Neural cell (in vitro differentiated cells): Measurements from ENCODE around the gene CHST2. TPM values are rescaled to one million over a fixed set of nuclear protein-coding genes. Genes with fewer than 3 reads are reported as not detected.

ENCODE experiments used
- H2AFZ ChIP-seq: fragments of 200-600, 300-800 bp; sonication (generic), shearing (Covaris generic); 2 replicates; pipeline ENCODE4 v1.6.0; 2014; ENCODE audit warnings: low read depth, mild to moderate bottlenecking, antibody characterized with exemption, low read length, moderate library complexity
- H3F3A ChIP-seq: fragments of 200-600 bp; shearing (Covaris generic); 2 replicates; pipeline ENCODE4 v1.6.1; 2016; ENCODE audit warnings: mild to moderate bottlenecking, moderate library complexity, mixed read lengths, antibody characterized with exemption, low read length; ENCODE audit not compliant: insufficient read depth, poor library complexity, severe bottlenecking
- H3K27ac ChIP-seq: fragments of 200-600, 300-800 bp; sonication (generic), shearing (Covaris generic); 2 replicates; pipeline ENCODE4 v1.5.1; 2014; ENCODE audit warnings: mild to moderate bottlenecking, low read length, moderate library complexity
- H3K27me3 ChIP-seq: fragments of 300-800, 200-600 bp; sonication (generic), shearing (Covaris generic); 2 replicates; pipeline ENCODE4 v1.6.0; 2014; ENCODE audit warnings: mild to moderate bottlenecking, low read depth, low read length, moderate library complexity; ENCODE audit not compliant: insufficient read depth
- H3K36me3 ChIP-seq: fragments of 300-800, 200-600 bp; sonication (generic), shearing (Covaris generic); 2 replicates; pipeline ENCODE4 v1.5.1; 2014; ENCODE audit warnings: mild to moderate bottlenecking, antibody characterized with exemption, low read length, moderate library complexity; ENCODE audit not compliant: insufficient read depth
- H3K4me2 ChIP-seq: fragments of 300-800, 200-600 bp; sonication (generic), shearing (Covaris generic); 2 replicates; pipeline ENCODE4 v1.6.0; 2014; ENCODE audit warnings: mild to moderate bottlenecking, low read length
- H3K4me3 ChIP-seq: fragments of 300-800, 200-600 bp; sonication (generic), shearing (Covaris generic); 2 replicates; pipeline ENCODE4 v1.5.1; 2014; ENCODE audit warnings: mild to moderate bottlenecking, low read length, moderate library complexity
- H3K79me2 ChIP-seq: fragments of 200-600 bp; shearing (Covaris generic); replicated peaks from 2 replicates; pipeline ENCODE4 v1.6.0; 2014; ENCODE audit warnings: mild to moderate bottlenecking, low read length, moderate library complexity; ENCODE audit not compliant: insufficient read depth
- H3K9ac ChIP-seq: fragments of 300-800, 200-600 bp; sonication (generic), shearing (Covaris generic); 2 replicates; pipeline ENCODE4 v1.6.1; 2016; ENCODE audit warnings: mild to moderate bottlenecking, low read length, mixed read lengths
- H3K9me2 ChIP-seq: fragments of 200-600 bp; shearing (Covaris generic); 2 replicates; pipeline ENCODE4 v1.6.1; 2016; ENCODE audit warnings: mild to moderate bottlenecking, low read length, mixed read lengths; ENCODE audit not compliant: insufficient read depth
- H3K9me3 ChIP-seq: fragments of 200-600, 300-800 bp; sonication (generic), shearing (Covaris generic); 2 replicates; pipeline ENCODE4 v1.6.1; 2016; ENCODE audit warnings: mild to moderate bottlenecking, mixed run types, low read length, moderate library complexity, mixed read lengths
- H4K20me1 ChIP-seq: fragments of 200-600 bp; shearing (Covaris generic); 2 replicates; pipeline ENCODE4 v1.6.1; 2016; ENCODE audit warnings: mild to moderate bottlenecking, mixed run types; ENCODE audit not compliant: insufficient read depth
- EP300 ChIP-seq: fragments of 450-650 bp; conservative IDR thresholded peaks from 2 replicates; pipeline ENCODE4 v1.6.1; 2014; ENCODE audit warnings: antibody characterized with exemption, mild to moderate bottlenecking, moderate library complexity; ENCODE audit not compliant: poor library complexity, severe bottlenecking
- EZH2 ChIP-seq: fragments of 200-600, 300-800 bp; shearing (Covaris generic), sonication (generic); IDR thresholded peaks from 2 replicates; pipeline ENCODE4 v1.6.1; 2014; ENCODE audit warnings: antibody characterized with exemption, low read length, borderline replicate concordance, mild to moderate bottlenecking; ENCODE audit not compliant: insufficient read depth, poor library complexity, severe bottlenecking
- MXI1 ChIP-seq: fragments of 450-650 bp; conservative IDR thresholded peaks from 2 replicates; pipeline ENCODE4 v1.6.1; 2014; ENCODE audit warnings: antibody characterized with exemption, mild to moderate bottlenecking; ENCODE audit not compliant: poor library complexity, severe bottlenecking
- POLR2AphosphoS5 ChIP-seq: IDR thresholded peaks from 2 replicates; pipeline ENCODE4 v1.6.1; 2012
- RAD21 ChIP-seq: fragments of 450-650 bp; conservative IDR thresholded peaks from 2 replicates; pipeline ENCODE4 v1.6.1; 2014; ENCODE audit warnings: antibody characterized with exemption, mild to moderate bottlenecking, moderate library complexity
- SMC3 ChIP-seq: fragments of 450-650 bp; conservative IDR thresholded peaks from 2 replicates; pipeline ENCODE4 v1.6.1; 2014; ENCODE audit warnings: antibody characterized with exemption, mild to moderate bottlenecking, moderate library complexity; ENCODE audit not compliant: poor library complexity
- TAF1 ChIP-seq: IDR thresholded peaks from 2 replicates; pipeline ENCODE4 v1.6.1; 2012; ENCODE audit warnings: low read depth
- polyA minus RNA-seq: library from RNA; depleted of rRNA, polyadenylated mRNA; stranded (reverse); fragments of >200 nt; gene quantifications from 2 replicates; pipeline ENCODE4 v1.2.3, GENCODE V29; 2014
- polyA plus RNA-seq: library from polyadenylated mRNA; depleted of rRNA; stranded (reverse); fragments of >200 nt; gene quantifications from 2 replicates; pipeline ENCODE4 v1.2.3, GENCODE V29; 2014
- TF ChIP-seq, protein P1 (sequence below): fragments of 450-650 bp; IDR thresholded peaks from 2 replicates; pipeline ENCODE4 v1.5.1; 2014; ENCODE audit warnings: antibody characterized with exemption, mild to moderate bottlenecking, moderate library complexity; ENCODE audit not compliant: poor library complexity, severe bottlenecking
- TF ChIP-seq, protein P2 (sequence below): IDR thresholded peaks from 2 replicates; pipeline ENCODE4 v1.6.1; 2012; ENCODE audit warnings: borderline replicate concordance

The CHST2 gene, protein sequence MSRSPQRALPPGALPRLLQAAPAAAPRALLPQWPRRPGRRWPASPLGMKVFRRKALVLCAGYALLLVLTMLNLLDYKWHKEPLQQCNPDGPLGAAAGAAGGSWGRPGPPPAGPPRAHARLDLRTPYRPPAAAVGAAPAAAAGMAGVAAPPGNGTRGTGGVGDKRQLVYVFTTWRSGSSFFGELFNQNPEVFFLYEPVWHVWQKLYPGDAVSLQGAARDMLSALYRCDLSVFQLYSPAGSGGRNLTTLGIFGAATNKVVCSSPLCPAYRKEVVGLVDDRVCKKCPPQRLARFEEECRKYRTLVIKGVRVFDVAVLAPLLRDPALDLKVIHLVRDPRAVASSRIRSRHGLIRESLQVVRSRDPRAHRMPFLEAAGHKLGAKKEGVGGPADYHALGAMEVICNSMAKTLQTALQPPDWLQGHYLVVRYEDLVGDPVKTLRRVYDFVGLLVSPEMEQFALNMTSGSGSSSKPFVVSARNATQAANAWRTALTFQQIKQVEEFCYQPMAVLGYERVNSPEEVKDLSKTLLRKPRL
- polyA plus RNA-seq (5.0 and 7.7 TPM in 2 replicates), polyA minus RNA-seq (9.0 and 9.5 TPM in 2 replicates)

DNA sequence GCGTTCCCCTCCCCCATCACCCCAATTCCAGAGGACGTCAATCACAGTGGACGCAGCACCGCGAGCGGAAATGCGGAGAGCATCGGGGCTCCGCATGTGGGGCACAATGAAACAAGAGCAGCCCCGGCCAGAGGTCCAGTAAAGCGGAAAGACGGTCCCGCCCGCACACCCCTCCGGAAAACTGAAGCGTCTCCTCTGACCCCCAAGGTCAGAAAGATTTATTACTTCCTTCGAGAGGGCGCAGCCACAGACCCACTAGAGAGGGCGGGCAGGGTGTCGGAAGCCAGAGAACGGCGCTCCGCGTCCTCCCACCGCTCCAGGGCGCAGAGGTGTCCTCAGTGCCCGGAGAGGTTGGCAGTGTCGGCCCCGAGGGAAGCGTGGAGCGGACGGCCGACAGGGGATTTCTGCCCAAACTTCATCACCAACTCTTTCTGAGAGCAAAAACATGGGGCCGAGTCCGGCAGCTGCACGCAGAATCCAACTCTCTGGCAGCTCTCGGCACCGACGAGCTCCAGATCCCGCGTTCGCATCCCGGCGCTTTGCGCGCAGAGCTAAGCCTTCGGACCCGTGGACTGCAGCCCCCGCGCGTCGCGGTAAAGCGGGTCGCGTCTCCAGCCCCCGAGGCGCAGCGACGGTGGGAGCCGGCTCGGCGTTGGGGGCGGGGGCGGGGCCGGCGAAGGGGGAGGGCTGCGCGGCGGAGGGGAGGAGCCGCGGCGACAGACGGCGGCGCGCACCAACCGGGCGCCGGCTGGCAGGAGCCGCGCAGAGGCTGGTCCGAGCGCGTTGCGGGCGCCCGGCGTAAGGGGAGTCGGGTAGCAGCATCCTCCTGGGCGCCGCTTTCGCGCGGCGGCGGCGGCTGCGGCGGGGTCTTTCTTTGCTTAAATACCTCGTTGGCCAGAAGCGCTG is at the start of gene CHST2:
CHST2 (plus strand) TSS at position 763 of the 906 bp plus-strand sequence. CDS start 1,046 bp downstream, outside the sequence.
- Histone ChIP-seq H3K9ac (peak within 1 kb of the TSS; percentile 64), H3K9me2 (no peaks in the 10 kb centered on the region), H3K9me3 (no peaks in the 10 kb centered on the region), H3K36me3 (no peaks in the 10 kb centered on the region), H2AFZ (peak within 1 kb of the TSS; percentile 33), H4K20me1 (no peaks in the 10 kb centered on the region), H3K27me3 (peaks cover 30% of the 10 kb centered on the region), H3K4me2 (peak within 1 kb of the TSS; percentile 62), H3K4me3 (peak within 1 kb of the TSS; percentile 95), H3F3A (no peaks in the 10 kb centered on the region), H3K79me2 (no peaks in the 10 kb centered on the region), H3K27ac (no peak within 1 kb of the TSS)
- TF ChIP-seq, protein P1, sequence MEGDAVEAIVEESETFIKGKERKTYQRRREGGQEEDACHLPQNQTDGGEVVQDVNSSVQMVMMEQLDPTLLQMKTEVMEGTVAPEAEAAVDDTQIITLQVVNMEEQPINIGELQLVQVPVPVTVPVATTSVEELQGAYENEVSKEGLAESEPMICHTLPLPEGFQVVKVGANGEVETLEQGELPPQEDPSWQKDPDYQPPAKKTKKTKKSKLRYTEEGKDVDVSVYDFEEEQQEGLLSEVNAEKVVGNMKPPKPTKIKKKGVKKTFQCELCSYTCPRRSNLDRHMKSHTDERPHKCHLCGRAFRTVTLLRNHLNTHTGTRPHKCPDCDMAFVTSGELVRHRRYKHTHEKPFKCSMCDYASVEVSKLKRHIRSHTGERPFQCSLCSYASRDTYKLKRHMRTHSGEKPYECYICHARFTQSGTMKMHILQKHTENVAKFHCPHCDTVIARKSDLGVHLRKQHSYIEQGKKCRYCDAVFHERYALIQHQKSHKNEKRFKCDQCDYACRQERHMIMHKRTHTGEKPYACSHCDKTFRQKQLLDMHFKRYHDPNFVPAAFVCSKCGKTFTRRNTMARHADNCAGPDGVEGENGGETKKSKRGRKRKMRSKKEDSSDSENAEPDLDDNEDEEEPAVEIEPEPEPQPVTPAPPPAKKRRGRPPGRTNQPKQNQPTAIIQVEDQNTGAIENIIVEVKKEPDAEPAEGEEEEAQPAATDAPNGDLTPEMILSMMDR: no peak
- TF ChIP-seq MXI1 (no peak), EZH2 (no peak), POLR2AphosphoS5 (peak; percentile 25), EP300 (no peak), SMC3 (no peak), TAF1 (no peak), RAD21 (no peak)
- TF ChIP-seq, protein P2, sequence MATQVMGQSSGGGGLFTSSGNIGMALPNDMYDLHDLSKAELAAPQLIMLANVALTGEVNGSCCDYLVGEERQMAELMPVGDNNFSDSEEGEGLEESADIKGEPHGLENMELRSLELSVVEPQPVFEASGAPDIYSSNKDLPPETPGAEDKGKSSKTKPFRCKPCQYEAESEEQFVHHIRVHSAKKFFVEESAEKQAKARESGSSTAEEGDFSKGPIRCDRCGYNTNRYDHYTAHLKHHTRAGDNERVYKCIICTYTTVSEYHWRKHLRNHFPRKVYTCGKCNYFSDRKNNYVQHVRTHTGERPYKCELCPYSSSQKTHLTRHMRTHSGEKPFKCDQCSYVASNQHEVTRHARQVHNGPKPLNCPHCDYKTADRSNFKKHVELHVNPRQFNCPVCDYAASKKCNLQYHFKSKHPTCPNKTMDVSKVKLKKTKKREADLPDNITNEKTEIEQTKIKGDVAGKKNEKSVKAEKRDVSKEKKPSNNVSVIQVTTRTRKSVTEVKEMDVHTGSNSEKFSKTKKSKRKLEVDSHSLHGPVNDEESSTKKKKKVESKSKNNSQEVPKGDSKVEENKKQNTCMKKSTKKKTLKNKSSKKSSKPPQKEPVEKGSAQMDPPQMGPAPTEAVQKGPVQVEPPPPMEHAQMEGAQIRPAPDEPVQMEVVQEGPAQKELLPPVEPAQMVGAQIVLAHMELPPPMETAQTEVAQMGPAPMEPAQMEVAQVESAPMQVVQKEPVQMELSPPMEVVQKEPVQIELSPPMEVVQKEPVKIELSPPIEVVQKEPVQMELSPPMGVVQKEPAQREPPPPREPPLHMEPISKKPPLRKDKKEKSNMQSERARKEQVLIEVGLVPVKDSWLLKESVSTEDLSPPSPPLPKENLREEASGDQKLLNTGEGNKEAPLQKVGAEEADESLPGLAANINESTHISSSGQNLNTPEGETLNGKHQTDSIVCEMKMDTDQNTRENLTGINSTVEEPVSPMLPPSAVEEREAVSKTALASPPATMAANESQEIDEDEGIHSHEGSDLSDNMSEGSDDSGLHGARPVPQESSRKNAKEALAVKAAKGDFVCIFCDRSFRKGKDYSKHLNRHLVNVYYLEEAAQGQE: no peak

DNA sequence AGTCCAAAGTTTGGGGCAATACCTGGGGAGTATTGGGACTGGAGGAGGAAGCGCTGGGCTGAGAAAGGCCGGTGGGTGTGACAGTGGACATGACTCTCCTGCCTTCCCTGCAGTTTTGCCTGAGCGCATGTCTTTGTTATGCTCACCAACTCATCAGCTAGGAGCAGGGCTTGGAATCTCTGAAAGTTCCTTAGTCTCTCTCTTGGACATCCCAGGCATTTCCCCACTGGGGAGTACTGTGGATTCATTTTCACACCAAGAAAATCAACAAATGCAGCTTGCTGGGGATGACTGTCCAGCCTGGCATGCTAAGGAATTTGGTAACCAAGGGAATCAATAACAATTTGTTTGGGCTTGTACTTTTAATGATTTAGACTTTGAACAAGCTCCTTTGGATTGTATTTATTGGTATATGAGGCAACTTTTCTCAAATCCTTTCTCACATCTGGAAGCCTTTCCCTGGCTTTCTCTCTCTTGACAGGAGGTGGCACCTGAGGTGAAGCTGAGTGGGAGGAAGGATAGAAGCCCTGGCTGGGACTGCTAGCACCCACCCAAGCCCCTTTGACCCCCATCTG is 48.5 kb upstream of the CHST2 start:
- Histone ChIP-seq H3K27me3 (no peaks in the 10 kb centered on the region), H3K4me3 (no peak overlapping the region), H3K9me3 (no peaks in the 10 kb centered on the region), H3K9me2 (no peaks in the 10 kb centered on the region), H3K9ac (no peak overlapping the region), H3K4me2 (no peak overlapping the region), H4K20me1 (no peaks in the 10 kb centered on the region), H2AFZ (no peak overlapping the region), H3K36me3 (no peaks in the 10 kb centered on the region), H3K27ac (no peak overlapping the region), H3F3A (no peaks in the 10 kb centered on the region), H3K79me2 (no peaks in the 10 kb centered on the region)
- TF ChIP-seq MXI1 (no peak), SMC3 (no peak), EZH2 (no peak), TAF1 (no peak), RAD21 (no peak), EP300 (no peak), POLR2AphosphoS5 (no peak)
- TF ChIP-seq, protein P2: no peak
- TF ChIP-seq, protein P1: no peak
